ENCODE results near the gene C11orf54.
"Not testable (repeated sequence)": the region's sequence is repeated elsewhere in the genome, so short reads cannot be mapped to it uniquely, and the experiment has no call there.

Gene C11orf54

DNA sequence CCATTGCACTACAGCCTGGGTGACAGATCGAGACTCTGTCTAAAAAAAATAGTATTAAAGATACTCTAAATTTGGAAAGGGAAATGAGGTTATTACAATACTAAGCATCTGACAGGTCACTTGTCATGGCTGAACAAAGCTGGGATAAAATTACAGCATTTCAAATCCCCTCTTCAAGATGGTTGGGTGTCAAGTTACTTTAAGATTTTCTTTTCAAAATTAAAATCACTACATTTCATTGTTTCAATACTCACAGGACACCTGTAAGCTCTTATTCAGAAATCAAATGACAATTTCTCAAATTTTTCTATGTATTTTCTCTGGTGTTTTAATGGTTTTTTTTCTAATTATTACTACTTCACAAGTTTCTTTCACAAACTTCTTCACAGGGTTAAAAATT is 5.8 kb upstream of the C11orf54 start:
- no peak for DNase-seq

DNA sequence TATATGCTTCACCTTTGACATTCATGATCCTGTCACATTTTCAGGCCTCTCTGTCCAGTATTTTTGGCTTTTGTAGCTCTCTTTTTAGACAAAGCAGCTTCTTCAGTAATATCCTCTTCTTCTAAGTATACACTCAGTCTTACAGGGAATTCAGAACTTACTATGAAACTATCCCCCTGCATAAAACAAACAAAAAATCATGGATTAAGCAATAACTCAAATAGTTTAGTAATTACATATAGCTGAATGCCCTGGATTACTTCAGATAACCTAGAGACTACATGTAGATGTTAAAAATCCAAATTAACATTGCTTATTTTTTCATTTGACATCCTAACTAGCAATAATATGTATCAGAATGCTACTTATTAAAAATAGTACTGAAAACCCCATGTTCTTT is 5.3 kb upstream of the C11orf54 start:
- DNase-seq: no peak

DNA sequence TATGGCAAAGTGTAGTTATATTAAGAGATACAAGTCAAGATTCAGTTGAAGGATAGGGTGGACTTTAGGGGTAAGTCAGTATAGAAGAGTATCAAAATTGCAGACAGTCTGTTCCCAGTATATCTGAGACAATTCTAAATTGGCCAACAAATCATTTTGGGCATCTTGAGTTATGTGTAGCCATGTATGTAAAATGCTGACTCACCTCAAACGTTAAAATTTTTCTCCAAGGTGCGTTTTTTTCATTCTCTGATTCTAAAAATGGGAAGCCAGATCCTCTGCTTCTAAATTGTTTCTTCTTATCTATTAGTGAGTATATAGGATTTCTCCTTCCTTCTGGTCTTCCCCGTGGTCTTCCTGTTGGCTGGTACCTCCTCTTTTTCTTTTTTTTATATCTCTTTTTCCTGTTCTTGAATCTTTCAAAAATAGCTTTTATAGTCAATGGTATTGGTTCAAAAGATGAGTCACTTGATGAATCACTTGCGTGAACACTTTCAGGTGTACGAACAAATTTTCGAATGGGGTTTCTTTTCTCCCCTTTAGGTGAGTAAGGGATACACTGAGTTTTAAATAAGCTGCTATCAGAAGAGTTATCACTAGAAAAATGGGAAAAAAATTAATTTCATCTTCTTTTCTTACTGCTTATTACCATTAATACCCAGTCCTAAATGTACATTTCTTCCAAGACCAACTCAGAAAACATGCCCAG is 3.4 kb upstream of the C11orf54 start:
- DNase-seq: no peak

DNA sequence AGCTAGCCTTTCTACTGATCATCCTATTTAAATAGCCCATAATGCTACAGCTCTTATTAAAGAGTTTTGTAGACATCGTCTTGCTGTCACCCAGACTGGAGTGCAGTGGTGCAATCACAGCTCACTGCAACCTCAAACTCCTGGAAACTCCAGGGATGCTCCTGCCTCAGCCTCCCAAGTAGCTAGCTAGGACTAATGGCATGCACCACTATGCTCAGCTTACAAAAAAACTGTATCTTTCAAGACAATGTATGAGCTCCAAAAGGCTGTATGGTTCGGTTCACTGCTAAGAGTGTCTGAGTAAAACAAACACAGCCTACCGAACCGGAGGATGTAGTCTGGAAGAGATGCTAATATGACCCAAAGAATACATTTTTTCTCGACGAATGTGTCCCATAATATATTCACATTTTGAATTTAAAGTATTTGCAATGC is 2.8 kb upstream of the C11orf54 start:
- DNase-seq: no peak

DNA sequence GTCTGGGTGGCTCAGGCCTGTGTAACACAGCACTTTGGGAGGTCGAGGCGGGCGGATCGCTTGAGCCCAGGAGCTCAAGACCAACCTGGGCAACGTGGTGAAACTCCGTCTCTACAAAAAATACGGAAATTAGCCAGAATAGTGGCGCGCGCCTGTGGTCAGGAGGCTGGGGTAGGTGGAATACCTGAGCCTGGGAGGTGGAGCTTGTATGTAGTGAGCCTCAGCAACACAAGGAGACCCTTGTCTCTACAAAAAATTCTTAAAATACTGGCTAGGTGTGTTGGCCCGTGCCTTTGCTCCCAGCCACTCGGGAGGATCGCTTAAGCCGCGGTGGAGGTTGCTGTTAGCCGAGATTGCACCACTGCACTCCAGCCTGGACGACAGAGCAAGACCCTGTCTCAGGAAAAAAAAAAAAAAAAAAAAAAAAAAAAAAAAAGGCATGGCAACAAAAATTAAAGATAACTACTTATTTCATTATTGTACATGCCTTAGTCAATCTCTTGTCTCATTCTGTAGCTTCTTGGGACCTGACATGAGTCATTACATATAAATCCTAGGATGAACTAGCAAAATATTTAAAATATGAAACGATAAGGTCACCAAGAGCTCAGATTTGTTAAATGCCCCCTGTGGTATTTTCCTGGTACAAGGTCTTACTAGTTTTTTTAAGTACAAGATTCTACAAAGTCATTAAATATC is 1.3 kb upstream of the C11orf54 start:
- DNase-seq: no peak

DNA sequence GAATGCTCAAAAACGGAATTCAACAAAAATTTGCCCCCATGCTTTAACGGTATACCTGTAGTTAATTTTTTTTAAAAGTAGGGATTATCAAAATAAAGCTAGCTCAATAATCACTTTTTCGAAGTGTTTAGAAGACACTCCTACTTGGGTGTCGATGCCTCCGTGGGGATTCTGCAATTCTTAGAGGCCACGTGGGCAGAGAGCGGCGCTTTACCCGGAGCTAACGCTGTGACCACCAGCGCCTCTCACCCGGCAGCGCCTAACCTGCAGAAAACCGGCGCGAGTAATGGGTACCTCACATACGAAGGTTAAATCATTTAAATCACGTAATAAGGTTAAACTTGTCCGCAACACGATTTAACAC is 760 bp upstream of the C11orf54 start:
- DNase-seq: peak; percentile 52

DNA sequence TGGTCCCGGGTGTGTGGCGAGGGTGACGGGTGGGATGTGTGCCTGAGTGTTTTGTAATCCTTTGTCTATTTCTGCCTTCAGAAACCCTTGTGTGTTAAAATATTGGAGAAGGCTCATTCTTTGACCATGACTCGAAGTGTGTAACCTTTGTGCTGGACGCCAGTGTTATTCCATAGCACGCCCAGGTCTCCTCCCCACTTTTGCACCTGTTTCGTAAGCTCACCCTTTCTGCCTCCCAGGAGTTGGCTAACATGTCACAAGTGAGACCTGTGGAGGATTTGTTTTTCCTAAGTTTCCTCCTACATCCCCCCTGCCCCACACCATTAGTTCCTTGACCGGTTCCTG is 382 bp downstream of the C11orf54 start:
- no peak for DNase-seq

DNA sequence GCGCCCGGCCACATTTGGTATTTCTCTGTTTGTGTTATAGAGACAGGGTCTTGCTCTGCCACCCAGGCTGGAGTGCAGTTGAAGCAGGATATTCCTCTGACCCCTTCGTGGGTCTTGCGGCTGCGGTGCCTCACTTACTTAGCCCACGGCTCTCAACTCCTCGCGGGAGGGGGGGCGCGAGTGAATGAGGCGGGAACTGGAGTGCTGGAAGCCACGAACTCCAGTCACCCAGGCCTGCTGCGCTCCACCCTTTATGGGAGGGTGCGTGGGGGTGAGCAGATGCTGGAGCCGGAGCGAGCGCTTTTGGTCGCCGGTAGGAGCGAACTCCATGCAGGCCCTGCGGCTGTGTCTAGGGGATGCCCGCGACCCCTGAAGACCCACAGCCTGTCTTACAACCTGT is 1.8 kb downstream of the C11orf54 start:
- no peak for DNase-seq

DNA sequence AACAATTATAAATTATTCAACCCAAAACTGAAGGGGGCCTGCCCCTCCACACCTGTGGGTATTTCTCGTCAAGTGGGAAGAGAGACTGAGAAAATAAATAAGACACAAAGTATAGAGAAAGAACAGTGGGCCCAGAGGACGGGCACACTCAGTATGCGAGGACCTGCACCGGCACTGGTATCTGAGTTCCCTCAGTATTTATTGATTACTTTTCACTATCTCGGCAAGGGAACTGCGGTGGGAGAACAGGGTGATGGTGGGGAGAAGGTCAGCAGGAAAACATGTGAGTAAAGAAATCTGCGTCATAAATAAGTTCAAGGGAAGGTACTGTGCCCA is 3.2 kb downstream of the C11orf54 start:
- DNase-seq: no peak

DNA sequence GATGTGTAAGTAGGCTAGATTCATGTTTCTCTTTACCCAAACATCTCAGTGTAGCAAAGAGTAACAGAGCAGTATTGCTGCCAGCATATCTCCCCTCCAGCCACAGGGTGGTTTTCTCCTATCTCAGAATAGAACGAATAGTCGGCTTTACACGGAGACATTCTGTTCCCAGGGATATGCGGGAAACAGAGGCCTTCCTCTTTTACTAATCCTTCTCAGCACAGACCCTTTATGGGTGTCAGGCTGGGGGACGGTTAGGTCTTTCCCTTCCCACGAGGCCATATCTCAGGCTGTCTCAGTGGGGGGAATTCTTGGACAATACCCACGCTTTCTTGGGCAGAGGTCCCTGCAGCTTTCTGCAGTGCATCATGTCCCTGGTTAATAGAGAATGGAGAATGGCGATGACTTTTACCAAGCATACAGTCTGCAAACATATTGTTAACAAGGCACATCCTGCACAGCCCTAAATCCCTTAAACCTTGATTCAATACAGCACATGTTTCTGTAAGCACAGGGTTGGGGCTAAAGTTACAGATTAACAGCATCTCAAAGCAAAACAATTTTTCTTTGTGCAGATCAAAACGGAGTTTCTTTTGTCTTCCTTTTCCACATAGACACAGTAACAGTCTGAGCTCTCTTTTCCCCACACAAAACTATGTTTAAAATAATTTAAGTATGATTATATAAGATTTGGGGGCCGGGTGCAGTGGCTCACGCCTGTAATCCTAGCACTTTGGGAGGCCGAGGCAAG is 3.7 kb downstream of the C11orf54 start:
- not testable (repeated sequence) for DNase-seq

DNA sequence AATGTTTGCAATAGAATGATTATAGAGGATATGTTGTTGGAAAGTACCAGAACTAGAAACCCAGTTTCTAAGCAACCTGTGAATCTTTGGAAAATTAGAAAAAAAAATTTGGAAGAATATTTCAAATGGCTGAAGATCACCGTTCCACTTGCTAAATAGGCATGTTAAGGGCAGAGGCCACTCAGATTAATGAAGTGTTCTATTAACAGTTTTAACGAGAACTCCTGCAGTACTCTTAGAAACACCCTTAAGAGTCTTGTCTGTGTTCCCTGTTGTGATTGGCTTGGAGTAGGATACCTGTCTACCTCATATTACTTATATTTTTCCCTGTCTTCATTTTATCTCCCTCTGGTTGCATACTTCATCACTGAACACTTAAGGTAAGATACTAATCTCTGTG is 4.6 kb downstream of the C11orf54 start:
- DNase-seq: no peak

DNA sequence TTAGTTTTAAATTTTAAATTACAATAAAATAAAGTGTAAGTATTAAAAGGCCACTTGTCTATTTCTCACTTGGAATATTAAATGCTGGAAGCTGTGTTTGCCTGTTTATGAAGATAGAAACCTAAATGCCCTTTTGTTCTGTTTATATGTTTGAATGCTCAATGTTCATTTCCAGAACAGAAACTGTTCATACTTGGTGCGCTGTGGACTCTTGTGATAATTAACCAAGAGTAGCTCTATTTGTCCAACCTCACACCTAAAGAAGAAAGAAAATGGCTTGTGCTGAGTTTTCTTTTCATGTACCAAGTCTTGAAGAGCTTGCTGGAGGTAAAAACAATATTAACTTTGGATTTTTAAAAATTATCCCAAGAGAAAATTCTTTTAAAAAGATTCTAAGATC is 5.7 kb downstream of the C11orf54 start:
- no peak for DNase-seq

DNA sequence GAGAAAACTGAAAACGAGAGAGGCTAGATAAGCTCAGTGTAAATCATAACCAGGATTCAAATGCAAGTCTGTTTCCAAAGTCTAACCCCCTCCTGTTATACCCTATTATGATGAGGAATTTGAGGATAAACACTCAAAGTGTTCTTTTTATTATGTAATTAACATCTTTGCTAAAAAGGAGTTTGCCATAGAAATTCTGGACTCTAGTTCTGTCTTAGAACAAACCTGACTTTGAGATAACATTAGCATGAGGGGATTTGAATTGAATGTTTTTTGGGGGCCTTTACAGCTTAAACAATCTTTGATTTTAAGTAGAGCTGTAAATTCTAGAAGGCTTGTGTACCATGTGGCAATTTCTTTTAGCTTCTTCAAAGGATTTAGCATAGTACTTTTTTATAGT is 9.5 kb downstream of the C11orf54 start:
- DNase-seq: no peak

DNA sequence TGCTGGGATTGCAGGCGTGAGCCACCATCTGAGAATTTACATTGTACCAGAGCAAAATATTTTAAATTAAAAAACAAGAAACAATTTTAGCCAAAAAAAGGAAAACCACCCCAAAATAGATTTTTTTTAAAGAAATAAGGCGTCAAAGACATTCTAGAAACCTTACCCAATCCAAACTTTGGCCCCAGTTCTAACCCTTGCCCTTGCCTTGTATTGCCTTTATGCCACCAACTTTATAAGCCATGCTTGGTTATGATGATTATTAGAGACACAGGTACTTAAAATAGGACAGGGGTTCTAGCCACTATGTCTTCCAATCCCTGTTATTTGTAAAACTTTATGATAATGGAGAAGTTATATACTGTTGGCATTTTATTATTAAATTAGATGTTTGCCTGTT is 11.8 kb downstream of the C11orf54 start:
- no peak for DNase-seq

DNA sequence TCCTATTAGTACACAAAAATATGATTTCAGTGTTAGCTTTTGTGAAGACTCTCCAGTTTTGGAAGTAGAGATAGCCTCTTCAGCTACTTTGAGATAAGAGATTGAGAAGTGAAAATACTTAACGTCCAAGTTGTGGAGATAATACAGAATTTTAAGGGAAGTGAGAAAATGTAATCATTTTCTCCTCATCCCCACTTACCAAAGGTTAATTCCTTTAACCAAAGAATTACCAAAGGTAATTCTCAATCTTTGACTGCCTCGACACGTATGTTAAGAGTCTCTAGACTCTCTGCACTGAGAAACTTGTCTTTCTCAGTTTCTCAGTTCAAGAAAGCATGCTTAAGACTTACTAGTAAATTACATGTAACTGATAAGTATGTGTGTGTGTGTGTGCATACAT is 15.3 kb downstream of the C11orf54 start:
- no peak for DNase-seq

DNA sequence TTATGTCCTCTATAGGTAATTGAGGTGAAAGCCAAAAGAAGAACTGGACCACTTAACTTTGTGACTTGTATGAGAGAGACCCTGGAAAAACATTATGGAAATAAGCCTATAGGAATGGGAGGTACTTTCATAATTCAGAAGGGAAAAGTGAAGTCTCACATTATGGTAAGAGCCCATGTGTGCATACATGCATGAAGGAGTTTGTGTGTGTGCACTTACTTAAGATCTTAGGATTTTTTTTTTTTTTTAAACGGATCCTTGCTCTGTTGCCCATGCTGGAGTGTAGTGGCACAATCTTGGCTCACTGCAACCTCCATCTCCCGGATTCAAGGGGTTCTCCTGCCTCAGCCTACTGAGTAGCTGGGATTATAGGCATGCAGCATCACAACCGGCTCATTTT is 15.8 kb downstream of the C11orf54 start:
- DNase-seq: no peak

DNA sequence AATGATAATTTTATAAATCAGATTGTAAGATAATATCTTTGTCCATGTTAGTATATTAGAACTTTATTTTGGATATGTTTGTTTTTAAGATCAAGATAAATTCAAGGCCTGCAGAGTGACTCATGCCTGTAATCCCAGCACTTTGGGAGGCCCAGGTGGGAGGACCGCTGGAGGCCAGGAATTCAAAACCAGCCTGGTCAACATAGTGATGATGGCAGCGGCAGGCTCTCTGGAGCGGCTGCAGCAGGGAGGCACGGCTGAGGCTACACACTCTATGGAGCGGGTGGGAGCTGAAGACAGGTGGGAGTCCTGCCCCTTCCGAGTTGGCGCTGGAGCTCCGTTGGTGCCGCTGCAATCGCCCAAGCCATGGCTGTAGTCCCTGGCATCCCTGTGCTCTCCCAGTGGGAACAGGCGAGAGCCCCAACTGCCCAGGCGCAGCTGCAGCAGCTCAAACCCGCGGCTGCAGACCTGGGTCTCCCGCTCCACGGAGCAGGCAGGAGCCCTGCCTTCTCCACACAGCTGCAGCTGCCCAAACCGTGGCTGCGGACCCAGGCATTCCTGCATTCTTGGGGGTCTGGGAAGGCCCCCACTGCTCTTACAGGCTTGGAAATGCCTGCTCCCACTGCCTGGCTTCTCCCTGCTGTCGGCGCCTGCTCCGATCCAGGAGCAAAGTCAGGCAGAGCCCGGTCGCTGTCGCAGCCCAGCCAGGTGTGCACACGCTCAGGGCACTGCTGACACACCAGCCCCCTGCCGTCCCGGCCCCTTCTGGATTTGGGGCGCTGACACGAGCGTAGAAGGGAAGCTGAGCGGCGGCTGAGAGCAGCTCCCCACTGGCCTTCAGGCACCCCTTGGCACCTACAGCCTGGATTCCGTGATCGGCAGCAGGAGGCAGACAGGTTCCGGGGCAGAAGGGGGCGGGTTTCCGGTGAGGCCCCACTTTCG is 16.7 kb downstream of the C11orf54 start:
- DNase-seq: no peak

DNA sequence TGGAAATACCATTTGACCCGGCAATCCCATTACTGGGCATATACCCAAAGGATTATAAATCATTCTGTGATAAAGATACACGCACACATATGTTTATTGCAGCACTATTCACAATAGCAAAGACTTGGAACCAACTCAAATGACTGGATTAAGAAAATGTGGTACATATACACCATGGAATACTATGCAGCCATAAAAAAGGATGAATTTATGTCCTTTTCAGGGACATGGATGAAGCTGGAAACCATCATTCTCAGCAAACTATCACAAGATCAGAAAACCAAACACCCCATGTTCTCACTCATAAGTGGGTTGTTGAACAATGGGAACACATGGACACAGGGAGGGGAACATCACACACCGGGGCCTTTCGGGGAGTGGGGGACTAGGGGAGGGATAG is 17.7 kb downstream of the C11orf54 start:
- DNase-seq: not testable (repeated sequence)

DNA sequence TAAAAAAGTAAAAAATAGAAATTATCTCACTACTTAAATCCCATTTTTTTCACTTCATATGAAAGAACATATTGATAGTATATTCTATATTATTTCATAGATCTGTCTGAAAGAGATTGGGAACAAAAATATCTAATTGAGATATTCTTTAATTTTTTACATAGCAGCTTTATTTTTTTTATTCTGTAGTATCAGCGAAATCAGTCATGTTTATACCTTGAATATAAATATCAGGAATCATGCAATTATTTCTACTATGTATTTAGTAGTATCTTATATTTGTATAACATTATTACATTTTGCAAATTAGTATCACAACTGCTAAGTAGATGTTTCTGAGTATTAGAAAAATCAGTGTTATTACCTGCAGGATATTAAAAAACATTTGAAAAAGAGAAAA is 20.4 kb downstream of the C11orf54 start:
- DNase-seq: no peak

DNA sequence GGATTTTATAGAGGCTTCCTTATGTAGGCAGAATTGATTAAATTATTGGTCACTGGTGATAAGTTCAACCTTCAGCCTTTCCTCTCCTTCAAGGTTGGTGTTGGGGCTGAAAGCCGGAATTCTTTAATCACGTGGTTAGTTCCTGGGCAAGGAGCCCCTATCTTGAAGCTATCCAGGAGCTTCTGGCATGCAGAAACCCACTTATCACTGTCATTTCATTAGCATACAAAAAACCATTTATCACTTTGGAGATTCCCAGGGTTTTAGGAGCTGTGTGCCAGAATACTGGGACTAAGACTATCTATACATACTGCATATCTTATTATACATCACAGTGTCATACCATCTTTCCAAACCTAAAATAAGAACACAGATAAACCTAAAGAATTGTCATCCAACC is 24.1 kb downstream of the C11orf54 start:
- DNase-seq: no peak

DNA sequence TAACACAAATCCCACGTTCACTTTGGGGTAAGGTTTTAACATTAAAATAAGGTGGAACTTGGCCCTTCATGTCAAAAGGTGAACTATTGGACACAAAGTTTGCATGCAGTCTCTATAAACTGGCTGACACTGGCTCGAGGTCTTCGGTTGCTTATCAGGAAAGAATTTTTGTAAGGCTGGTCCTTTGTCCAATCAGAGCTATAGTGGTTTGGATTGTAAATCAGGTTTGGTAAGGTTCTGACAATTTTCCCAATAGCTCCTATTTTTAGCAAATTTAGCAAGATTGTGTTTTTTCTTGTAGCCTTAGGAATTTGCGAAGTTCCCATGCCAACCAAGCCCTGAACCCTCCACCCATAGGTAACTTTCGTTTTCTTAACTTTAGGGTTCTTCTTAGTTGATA is 25.0 kb downstream of the C11orf54 start:
- DNase-seq: no peak

DNA sequence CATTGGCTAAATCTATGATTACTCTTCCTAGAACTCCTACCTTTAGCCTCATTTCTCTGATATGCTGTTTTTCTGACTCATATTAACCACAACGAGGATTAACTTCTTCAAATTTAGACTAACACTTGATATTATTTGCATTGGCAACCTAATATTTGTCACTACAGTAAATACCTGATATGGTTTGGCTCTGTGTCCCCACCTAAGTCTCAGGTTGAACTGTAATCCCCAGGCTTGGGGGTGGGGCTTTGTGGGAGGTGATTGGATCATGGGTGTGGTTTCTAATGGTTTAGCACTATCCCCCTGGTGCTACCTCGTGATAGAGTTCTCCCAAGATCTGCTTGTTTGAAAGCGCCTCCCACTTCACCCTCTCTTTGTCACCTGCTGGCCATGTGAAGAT is 25.5 kb downstream of the C11orf54 start:
- DNase-seq: no peak

DNA sequence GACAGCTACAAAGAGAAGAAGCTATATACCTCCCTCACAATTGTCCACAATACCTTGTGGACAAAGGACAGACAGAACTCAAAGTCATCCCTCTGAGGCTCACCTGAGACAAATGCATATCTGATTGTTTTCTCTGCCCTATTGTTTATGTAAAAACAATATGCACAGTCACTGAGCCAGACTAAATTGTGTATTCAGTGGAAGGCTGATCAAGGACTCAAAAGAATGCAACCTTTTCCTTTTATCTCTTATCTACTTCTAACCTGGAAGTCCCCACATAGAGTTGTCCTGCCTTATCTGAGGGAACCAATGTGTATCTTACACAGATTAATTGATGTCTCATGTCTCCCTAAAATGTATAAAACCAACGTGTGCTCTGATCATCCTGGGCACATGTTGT is 28.7 kb downstream of the C11orf54 start:
- DNase-seq: no peak
